GM19452 (cell line): ENCODE measurements around the gene MAP3K21.
A peak's percentile ranks its signal among the peaks of the same experiment; 100 is the strongest.

Experiments
- ATAC-seq: cut with Tn5 transposase; IDR thresholded peaks from one replicate; pipeline ENCODE4 v1.9.1; 2021; ENCODE audit not compliant: unreplicated experiment

MAP3K21 gene

GRCh38 chr1:233327651-233328141 is at the start of gene MAP3K21:
TSS of gene MAP3K21 (plus strand) at chr1:233327724. CDS start at chr1:233328029, 305 bp downstream.
- ATAC-seq = peak; percentile 49

- no peak for ATAC-seq
Observed at GRCh38 chr1:233278631-233279030, 48.9 kb upstream of the MAP3K21 start.

GRCh38 chr1:233279971-233280370 is 47.6 kb upstream of the MAP3K21 start:
- ATAC-seq = no peak

DNA sequence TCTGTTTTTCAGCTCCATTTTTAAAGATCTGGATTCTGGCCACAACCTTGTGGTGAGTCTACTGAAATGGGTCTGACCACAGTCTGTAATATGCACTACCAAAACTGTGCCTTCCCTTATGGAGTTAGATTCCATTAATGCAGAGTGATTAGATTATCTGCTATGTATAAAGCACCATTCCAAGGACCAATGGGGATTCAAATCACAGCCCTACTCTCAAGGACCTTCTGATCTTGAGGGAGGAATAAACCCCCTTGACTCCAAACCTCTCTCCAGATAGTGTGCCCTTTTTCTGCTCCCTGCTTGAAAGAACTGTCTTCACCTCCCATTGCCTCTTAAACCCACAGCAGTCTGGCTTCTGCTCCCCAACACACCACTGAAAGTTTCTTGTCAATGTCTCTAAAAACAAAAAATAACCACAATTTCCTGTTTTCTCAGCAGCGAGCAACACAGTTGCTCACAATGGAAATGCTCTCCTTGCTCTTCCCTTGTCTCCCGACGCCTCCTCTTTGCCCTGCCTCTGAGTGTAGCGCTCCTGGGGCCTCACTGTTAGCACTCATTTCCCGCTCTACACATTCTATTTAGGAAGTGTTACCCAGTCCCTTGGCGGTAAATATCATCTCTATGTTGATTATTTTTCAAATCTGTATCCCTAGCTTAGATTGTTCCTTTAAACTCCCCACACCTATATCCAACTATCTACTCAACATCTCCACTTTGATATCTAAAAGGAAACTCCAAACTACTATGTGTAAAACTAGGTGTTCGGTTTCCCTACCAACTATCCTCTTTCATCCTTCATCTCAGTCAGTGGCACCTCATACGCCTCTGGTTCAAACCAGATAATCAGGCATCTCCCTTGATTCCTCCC is 45.6 kb upstream of the MAP3K21 start:
- ATAC-seq = peak; percentile 94

- ATAC-seq = no peak
Observed at GRCh38 chr1:233282582-233282886, 45.0 kb upstream of the MAP3K21 start.

- ATAC-seq = no peak
Observed at GRCh38 chr1:233289676-233290075, 37.8 kb upstream of the MAP3K21 start.

DNA sequence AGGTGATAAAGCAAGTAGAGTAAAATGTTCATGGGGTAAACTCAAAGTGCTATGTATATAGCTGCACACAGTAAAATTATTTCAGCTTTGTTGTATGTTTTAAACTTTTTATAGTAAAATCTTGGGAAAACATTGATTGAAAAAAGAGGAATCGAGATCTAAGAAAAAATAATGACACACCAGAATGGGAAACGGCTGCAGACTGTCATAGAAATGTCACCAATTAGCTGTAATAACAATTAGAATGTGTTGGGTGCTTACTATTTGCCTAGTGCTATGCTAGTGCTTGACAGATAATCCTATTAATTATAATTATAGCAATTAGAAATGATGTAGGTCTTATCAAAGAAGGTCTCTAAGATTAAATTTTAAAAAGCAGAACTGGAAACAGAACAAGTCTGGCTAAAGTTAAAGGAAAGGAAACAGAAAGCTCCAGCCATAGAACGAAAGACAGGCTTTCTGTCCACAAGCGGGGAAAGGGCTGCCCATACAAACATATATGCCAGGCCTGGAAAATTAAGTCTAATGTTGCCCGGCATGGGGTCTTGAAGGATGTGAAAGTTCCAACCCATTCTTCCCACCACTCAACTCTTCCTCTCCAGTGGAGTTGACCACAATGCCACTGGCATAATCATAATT is 37.0 kb upstream of the MAP3K21 start:
- no peak for ATAC-seq

- ATAC-seq = no peak
Observed at GRCh38 chr1:233293556-233294446, 33.7 kb upstream of the MAP3K21 start.

GRCh38 chr1:233294913-233295236 is 32.6 kb upstream of the MAP3K21 start:
- peak; percentile 39 for ATAC-seq

DNA sequence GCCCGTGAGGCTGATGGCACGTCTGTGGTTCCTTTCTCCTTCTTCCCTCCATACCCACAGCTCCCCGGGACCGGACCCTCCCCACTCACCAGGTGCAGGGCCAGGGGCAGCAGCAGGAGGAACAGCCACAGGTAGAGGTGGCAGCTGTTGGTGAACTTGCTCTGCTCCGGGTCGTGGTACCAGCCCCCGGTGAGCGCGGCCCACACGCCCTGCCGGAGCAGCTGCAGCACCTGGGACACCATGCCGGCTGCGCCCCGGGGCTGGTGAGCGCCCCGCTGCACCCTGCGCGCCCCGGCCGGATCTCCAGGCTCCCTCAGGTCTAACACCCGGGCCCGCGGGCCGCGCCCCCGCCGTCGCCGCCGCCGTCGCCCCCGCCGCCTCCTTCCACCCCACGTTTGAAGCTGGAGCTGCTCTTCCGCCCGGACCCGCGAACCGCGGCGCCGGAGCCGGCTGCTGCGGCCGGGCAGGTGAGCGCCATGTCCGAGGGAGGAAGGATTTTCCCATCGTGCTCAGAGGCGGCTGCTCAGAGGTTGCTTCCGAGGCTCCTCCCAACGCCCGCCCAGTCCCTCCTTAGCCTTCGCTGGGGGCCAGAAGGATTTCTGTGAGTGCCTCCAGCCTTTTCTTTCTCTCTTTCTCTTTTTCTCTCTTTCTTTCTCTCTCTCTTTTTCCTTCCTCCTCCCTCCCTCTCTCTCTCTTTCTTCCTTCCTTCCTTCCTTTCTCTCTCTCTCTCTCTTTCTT is 32.1 kb upstream of the MAP3K21 start, which contains the start of gene PCNX2:
Gene PCNX2 (minus strand): TSS at position 489 of the 738 bp plus-strand sequence. CDS start 247 bp downstream, at position 242.
- ATAC-seq = peak; percentile 96

DNA sequence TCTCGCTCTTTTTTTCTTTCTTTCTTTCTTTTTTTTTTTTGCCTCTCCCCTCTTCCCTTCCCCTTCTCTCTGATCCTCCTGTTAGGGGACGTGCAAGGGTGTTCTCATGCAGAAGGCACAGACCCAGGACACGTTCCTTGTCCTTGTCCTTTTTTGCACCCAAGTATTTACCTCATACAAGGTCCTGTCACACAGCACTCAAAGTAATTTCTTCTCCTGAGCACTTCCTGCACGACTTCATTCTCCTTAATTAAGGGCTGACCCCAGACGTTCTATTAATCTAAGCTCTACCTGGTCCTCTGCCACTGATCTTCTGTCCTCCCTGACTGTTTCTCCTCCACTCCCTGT is 31.6 kb upstream of the MAP3K21 start:
- ATAC-seq = no peak

GRCh38 chr1:233299450-233299849 is 28.1 kb upstream of the MAP3K21 start:
- ATAC-seq = no peak

GRCh38 chr1:233300326-233300725 is 27.2 kb upstream of the MAP3K21 start:
- no peak for ATAC-seq

DNA sequence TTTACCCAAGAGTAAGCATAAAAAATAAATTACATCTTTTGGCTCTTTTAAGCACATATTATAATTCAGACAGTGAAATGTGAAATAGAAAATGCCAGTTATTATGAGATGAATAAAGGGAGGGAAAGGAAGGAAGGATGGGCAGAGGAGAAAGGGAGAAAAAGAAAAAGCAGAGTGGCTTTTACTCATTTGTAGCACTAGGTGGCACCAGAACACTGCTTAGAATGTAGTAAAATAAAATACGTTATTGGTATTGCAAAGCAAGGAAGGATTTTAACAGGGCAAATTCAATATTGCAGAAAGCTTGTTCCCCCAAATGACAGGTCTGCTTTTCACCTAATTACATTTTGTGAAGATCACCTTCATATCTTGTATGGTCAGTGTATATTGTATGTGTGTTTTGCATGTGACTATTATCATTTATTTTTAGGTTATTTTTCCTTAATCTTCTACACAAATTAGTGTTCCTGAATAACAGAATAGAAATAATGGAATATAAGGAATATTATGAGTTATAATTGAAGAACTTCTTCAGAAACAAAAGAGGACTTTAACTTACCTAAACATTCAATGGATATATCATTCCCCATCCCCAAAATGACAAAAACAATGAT is 22.9 kb upstream of the MAP3K21 start:
- ATAC-seq = no peak

GRCh38 chr1:233313434-233314155 is 13.9 kb upstream of the MAP3K21 start:
- no peak for ATAC-seq

- no peak for ATAC-seq
Observed at GRCh38 chr1:233315718-233316301, 11.7 kb upstream of the MAP3K21 start.

DNA sequence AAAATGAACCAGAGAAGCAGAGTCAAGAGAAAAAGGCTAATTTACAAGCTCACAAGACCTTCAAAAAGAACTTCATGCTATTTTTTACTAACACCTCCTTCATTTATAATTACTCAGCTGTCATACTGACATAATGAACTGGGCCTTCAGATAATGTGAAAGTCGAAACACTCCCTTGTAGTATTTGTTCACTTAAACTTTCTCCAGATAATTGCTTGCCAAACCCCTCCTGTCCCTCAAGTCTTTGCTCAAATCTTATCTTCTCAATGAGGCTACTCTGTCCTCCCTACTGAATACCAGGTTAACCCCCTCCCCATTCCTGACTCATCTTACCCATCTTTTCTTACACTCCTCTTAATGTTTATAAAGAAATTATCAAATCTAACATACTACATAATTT is 11.1 kb upstream of the MAP3K21 start:
- no peak for ATAC-seq

GRCh38 chr1:233319272-233319671 is 8.3 kb upstream of the MAP3K21 start:
- no peak for ATAC-seq

GRCh38 chr1:233320023-233320422 is 7.5 kb upstream of the MAP3K21 start:
- no peak for ATAC-seq
